Mesodermal cell (in vitro differentiated cells): ENCODE results near the gene RTN4RL1.

Experiments
- H3K27ac ChIP-seq: 2 replicates; pipeline ENCODE4 v1.7.0; 2013; ENCODE audit warnings: mild to moderate bottlenecking, low read depth, low read length, moderate library complexity; ENCODE audit not compliant: severe bottlenecking
- H3K36me3 ChIP-seq: 2 replicates; pipeline ENCODE4 v1.7.1; 2013; ENCODE audit warnings: mild to moderate bottlenecking, low read length, moderate library complexity; ENCODE audit not compliant: control insufficient read depth, insufficient read depth
- H3K4me1 ChIP-seq: one replicate; pipeline ENCODE4 v1.7.1; 2013; ENCODE audit warnings: mild to moderate bottlenecking, low read length; ENCODE audit not compliant: insufficient read depth, control insufficient read depth, poor library complexity, severe bottlenecking
- H3K4me3 ChIP-seq: 2 replicates; pipeline ENCODE4 v1.7.0; 2013; ENCODE audit warnings: low read length, control low read depth, mild to moderate bottlenecking; ENCODE audit not compliant: insufficient read depth, poor library complexity, severe bottlenecking; ENCODE audit errors: extremely low read depth
- H3K9me3 ChIP-seq: 2 replicates; pipeline ENCODE4 v1.7.1; 2013; ENCODE audit warnings: mild to moderate bottlenecking, low read length, moderate library complexity; ENCODE audit not compliant: control insufficient read depth
- WGBS, 2 experiments: methylation state at CpG; one replicate each; pipeline ENCODE4 v1.1.5; 2013; ENCODE audit warnings: missing lambda C conversion rate in 2 of 2; ENCODE audit not compliant: insufficient coverage in 2 of 2; 5-methylcytosine and 5-hydroxymethylcytosine counted together

RTN4RL1 gene

DNA sequence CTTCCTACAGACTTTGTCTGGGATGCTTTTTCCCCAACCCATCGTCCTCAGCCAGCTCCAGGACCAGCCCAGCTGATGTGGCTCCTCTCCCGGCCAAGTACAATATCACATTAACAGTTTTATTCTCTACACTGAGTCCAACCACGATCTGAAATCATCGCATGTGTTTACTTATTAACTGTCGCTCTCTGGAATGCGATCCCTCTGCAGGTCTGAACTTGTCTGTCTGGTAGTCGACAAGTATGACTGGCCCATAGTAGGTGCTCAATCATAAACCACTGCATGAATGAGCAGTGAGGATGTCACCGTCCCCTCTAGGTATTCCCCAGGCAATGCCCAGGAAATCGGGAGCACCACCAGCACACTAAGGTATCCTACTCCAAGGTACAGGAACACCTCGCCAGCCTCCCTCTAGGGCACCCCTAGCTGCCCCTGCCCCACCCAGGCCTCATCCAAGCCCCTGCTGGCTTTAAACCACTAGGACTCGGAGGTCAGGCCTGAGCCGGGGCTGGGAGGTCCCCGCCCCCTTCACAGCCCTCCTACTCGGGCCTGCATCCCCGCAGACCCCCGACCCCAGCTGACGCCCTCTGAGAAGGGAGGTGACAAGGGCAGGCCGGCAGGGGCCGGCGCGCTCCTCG lies 27.7 kb downstream of the RTN4RL1 start:
- no peaks in the 10 kb centered on the region for H3K9me3 ChIP-seq
- H3K36me3 ChIP-seq = no peaks in the 10 kb centered on the region
- H3K4me3 ChIP-seq = no peak overlapping the region
- peaks cover 23% of the 10 kb centered on the region for H3K4me1 ChIP-seq
- H3K27ac ChIP-seq = no peak overlapping the region
- WGBS, 2 experiments = 47 to 56% methylated on average over 15 to 17 of the region's 22 CpGs

DNA sequence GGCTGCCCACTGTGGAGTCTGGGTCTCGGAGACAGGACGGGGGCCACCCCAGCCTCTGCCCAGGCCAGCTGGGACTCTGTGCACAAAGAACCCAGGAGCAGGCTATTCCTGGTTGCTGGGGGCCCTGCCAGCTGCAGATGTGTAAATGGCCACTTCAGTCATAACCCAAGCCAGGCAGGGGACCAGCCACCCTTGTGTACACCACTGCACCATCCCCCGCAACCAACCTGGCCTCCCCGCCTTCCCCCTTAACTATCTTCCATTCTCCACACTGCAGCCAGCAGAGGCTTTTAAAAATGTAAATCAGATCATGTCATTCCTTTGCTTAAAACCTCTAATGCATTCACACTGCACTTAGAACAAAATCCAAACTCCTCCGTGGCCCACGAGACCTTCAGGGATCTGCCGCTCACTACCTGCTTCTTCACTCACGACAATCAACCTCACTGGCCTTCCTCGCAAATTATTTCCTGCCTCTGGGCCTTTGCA lies 28.3 kb downstream of the RTN4RL1 start:
- Histone ChIP-seq H3K4me3 (no peak overlapping the region), H3K27ac (peak overlapping the region; percentile 29), H3K36me3 (no peaks in the 10 kb centered on the region), H3K9me3 (no peaks in the 10 kb centered on the region), H3K4me1 (peaks cover 23% of the 10 kb centered on the region)
- WGBS, 2 experiments = 72 to 73% methylated on average over 8 to 9 of the region's 9 CpGs

DNA sequence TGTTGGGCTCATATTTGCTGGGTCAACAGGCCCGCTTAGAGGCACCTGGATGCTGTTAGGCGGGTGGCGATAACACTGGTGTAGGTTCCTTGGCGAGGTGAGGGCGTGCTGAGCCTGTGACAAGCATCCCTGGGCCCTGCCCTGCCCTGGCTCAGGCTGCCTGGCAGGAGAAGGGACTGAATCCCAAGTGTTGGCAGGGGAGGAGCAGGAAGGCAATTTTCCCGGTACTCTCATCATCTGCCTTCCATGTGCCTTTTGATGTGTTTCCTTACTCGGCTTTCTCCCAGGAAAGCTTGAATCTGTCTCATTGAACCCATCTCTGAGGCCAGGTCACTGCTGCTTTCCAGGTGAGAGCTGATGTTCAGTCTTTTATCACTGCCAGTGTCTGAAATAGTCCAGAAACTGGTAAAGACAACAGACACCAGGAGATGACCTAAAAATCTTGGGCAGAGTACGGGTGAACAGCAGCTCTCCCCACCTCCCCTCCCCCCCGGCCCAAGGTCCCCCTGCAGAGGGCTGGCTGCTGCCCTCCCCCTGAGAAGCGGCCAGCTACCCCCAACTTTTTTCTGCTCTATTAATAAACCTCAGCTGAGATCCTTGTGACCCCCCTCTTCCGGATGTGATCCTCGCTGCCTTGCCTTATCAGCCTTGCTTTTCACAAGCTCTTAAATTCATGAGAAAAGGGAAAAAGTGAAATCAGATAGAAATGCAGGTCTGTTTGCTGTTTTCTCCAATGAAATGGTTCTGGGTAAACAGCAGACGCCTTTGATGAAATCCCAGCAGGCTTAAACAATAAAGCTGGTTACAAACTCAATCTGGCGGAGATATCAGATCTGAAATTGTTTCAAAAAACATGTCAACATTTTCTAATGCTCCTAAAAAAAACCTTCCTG lies 29.0 kb downstream of the RTN4RL1 start:
- Histone ChIP-seq H3K27ac (peak overlapping the region; percentile 29), H3K36me3 (no peaks in the 10 kb centered on the region), H3K4me3 (no peak overlapping the region), H3K4me1 (peaks cover 23% of the 10 kb centered on the region), H3K9me3 (no peaks in the 10 kb centered on the region)
- 78 to 83% methylated on average over 8 of the region's 14 CpGs for WGBS, 2 experiments

DNA sequence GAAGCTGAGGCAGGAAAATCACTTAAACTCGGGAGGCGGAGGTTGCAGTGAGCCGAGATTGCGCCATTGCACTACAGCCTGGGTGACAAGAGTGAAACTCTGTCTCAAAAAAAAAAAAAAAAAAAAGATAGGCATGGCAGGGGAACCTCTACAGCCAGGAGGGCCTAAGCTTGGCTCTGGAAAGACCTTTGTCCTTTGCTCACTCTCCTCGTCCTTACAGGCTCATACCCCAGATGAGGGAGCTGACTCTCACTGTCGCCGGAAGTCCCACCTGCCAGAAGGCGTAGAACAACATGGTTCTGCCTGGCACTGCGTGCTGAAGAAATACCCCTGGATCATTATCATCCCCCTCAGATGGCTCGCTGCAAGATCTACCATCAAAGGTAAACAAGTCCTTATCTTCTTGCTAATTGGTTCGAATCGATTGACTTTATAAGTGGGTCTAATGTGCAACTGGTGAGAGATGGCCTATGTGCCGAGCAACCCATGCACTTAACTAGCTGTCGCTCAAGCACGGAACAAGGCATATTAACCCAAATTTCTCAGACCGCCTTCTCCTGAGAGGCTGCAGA lies 29.7 kb downstream of the RTN4RL1 start:
- H3K4me1 ChIP-seq = peaks cover 23% of the 10 kb centered on the region
- 89 to 95% methylated on average over 11 to 13 of the region's 16 CpGs for WGBS, 2 experiments
- no peaks in the 10 kb centered on the region for H3K9me3 ChIP-seq
- no peaks in the 10 kb centered on the region for H3K36me3 ChIP-seq
- H3K4me3 ChIP-seq = no peak overlapping the region
- no peak overlapping the region for H3K27ac ChIP-seq

DNA sequence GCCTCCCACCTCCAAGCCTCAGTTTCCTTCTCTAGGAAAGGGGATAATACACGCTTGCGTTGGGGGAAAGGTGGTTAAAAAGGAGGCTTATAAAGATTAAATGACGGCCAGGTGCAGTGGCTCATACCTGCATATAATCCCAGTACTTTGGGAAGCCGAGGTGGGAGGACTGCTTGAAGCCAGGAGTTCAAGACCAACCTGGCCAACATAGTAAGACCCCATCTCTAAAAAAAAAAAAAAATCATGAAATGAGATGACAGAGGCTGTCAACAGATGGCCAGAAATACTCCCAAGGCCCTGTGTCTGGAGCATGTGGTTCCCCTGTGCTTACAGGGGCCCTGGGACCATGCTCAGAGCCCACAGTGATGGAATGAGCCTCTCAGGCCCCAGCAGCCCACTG lies 30.4 kb downstream of the RTN4RL1 start:
- H3K36me3 ChIP-seq = no peaks in the 10 kb centered on the region
- H3K9me3 ChIP-seq = no peaks in the 10 kb centered on the region
- H3K4me1 ChIP-seq = peaks cover 21% of the 10 kb centered on the region
- H3K27ac ChIP-seq = no peak overlapping the region
- WGBS, 2 experiments = 100% methylated on average over 2 to 3 of the region's 4 CpGs
- no peak overlapping the region for H3K4me3 ChIP-seq

DNA sequence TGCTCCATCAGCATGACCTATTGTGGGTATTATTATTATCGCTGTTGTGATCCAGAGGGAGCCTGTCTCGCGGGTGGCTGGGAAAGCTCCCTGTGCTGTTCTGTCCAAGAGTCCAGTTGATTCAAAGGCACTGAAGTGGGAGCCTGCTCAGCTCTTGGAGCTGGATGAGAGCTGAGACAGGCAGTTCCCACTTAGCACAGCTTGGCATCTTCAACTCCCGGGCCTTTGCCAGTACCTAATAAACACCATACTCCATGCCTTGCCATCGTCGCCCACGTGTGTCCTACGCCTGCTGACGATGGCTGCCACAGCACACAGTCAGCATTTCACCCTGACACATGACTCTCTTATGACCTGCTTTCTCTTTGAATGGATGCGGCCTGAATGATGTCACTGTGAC lies 32.6 kb downstream of the RTN4RL1 start:
- Histone ChIP-seq H3K36me3 (no peaks in the 10 kb centered on the region), H3K27ac (no peak overlapping the region), H3K4me3 (no peak overlapping the region), H3K9me3 (no peaks in the 10 kb centered on the region), H3K4me1 (peaks cover 27% of the 10 kb centered on the region)
- WGBS, 2 experiments = 83 to 86% methylated on average over 10 of the region's 10 CpGs

DNA sequence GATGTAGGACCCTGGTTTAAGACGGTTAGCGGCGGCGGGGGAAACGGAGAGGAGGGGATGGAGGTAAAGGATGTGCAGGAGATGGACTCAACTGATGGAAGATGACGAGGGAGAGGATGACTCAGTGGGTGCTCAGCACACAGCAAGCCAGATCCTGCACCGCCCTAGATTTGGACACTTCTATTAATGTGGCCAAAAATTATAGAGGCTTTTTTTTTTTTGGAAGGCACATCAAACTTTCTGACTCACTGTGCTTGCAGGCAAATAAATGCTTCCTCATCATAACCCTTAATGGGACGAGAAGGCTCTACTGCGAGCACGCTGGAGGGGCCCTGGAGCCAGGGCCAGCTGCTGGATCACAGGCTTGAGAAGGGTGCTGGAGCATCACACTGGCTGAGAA lies 36.0 kb downstream of the RTN4RL1 start:
- Histone ChIP-seq H3K9me3 (no peaks in the 10 kb centered on the region), H3K4me1 (peaks cover 10% of the 10 kb centered on the region), H3K27ac (no peak overlapping the region), H3K36me3 (no peaks in the 10 kb centered on the region), H3K4me3 (no peak overlapping the region)
- 93 to 96% methylated on average over 7 of the region's 10 CpGs for WGBS, 2 experiments

DNA sequence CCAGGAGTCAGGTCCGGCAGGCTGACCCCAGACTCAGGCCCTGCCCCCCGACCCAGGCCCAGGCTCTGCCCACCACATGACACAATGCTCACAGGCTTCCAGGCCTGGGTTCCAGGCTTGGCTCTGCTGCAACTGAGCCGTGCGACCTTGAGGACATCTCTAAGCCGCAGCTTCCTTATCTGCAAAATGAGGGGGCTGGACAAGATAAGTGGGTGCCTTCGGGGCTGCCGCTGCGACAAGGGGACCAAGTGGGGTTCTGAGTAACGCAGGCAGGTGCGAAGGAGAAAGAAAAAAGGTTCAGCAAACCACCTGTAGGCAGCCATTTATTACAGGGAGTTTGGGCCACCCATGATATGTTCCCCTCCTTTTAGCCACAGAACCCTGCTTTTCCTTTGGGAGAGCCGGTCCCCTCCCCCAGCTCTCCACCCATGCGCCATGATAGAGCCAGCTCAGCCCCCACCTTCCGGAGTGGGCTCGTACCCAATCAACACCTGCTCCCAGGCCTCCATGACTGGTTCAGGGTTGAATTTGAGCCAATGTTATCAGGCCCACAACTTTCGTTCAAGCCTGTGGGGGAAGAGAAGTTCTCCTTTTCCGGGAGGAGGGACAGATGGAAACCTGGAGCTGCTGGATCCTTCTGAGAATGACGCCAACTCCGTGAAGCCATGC lies 38.2 kb downstream of the RTN4RL1 start:
- Histone ChIP-seq H3K4me1 (peaks cover 10% of the 10 kb centered on the region), H3K9me3 (no peaks in the 10 kb centered on the region), H3K27ac (no peak overlapping the region), H3K36me3 (no peaks in the 10 kb centered on the region), H3K4me3 (no peak overlapping the region)
- 91 to 92% methylated on average over 16 to 18 of the region's 18 CpGs for WGBS, 2 experiments

DNA sequence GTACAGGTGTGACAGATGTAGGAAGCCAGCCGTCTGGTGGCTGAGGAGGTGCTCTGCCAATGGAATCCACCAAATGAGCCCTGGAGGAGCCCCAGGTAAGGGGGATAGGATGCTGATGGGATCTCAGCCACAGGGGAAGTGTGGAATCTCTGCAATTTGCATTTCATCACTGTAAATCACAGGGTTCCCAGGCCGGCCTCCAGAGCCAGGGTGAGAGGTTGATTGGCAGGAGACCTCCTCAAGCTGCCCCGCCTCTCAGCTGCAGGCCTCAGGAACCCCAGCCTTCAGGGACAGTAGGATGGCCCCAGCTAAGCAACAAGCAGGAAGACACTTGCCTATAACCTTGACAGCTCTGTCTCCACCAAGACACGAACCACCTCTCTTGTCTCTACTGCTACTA lies 39.4 kb downstream of the RTN4RL1 start:
- H3K27ac ChIP-seq = no peak overlapping the region
- H3K36me3 ChIP-seq = no peaks in the 10 kb centered on the region
- H3K4me3 ChIP-seq = no peak overlapping the region
- H3K4me1 ChIP-seq = peaks cover 10% of the 10 kb centered on the region
- 40 to 92% methylated on average over 2 to 4 of the region's 4 CpGs for WGBS, 2 experiments
- no peaks in the 10 kb centered on the region for H3K9me3 ChIP-seq

DNA sequence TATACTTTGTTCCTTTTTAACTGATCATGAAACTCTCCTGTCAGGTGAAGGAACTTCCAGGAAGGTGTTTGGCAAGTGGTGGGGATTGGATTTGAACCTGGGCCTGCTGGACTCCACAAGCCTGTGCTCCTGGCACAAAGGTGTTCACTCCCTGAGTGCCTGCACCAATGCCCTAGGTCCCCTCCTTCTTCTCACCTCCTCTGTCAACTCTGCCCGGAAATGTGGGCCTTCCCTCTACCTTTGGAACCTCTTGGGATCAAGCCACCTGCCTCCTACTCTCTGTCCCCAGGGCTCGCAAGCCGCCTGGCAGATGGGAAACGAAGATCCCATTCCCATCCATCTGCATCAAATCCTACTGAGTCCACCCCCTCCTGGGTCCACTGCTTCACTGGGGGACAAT lies 40.0 kb downstream of the RTN4RL1 start:
- WGBS, 2 experiments = 85 to 91% methylated on average over 1 to 4 of the region's 4 CpGs
- Histone ChIP-seq H3K4me1 (peaks cover 10% of the 10 kb centered on the region), H3K27ac (no peak overlapping the region), H3K9me3 (no peaks in the 10 kb centered on the region), H3K4me3 (no peak overlapping the region), H3K36me3 (no peaks in the 10 kb centered on the region)
